Measurements from ENCODE around the gene LRRC4B. TPM values are rescaled to one million over a fixed set of nuclear protein-coding genes. Genes with fewer than 3 reads are reported as not detected.
"Not testable (repeated sequence)": the region's sequence is repeated elsewhere in the genome, so short reads cannot be mapped to it uniquely, and the experiment has no call there.

LRRC4B gene
- total and polyA plus RNA-seq, 2 experiments from 2014 or later = 5.8 to 56.4 TPM

DNA sequence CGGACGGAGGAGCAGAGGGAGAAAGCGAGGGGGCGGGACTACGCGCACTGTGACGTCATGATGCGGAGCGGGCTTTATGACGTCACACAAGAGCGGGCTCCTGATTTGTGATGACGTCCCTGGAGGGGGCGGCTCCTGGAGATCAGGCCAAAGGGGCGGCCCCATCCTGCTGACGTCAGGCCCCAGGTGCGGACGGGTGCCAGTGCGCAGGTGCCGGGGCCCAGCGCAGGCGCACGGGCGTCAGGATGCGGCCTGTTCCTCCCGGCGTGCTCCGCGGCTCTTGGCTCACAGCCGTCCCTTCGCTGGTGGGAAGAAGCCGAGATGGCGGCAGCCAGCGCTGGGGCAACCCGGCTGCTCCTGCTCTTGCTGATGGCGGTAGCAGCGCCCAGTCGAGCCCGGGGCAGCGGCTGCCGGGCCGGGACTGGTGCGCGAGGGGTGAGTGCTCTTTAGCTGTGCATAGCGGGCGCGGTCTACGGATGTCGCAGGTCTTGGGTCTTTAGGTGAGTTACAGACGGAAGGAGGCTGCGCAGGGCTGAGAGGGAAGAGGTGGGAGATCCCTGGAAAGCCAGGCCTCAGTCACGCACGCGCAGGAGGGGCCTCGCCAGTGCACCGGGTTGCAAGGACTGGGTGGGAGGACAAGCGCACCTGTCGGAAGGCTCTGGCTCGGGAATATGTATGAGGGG, 91.9 kb downstream of the LRRC4B start, which contains the start of the genes EMC10 and GARIN5A:
Gene EMC10 (plus strand): TSS at position 284 of the 683 bp plus-strand sequence. CDS start 38 bp downstream, at position 322.
Gene GARIN5A (minus strand): TSS at position 625 of the 683 bp plus-strand sequence. CDS start 460 bp downstream, at position 165.
- TF ChIP-seq CTCF (IDR thresholded peaks at IDR 0.05; ENCODE audit: low read depth, low read length) = no peak
- H3K36me3 ChIP-seq = peaks cover 7% of the 10 kb centered on the region

DNA sequence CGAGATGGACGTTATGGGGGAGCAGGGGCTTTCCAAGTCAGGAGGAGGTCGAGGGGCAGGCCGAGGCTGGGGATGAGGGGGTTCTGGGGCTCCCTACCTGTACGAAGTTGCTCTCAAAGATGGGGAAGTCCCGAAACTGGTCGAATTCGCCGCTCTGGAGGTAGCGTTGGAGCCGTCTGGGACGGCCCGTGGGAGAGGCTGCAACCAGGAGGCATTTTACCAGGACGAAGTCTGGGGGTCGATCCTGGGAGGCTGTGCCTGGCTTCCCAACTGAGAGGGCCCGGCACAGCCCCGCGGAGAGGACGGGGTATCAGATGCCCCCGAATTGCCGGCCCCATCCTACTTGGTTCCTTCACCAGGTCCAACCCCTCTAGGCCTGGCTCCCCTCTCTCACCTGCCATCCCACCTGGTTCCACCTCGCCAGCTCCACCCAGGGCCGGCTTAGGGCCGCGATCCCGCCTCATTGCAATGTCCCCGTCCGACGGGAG, 92.5 kb downstream of the LRRC4B start:
- peaks cover 7% of the 10 kb centered on the region for H3K36me3 ChIP-seq
- DNase-seq (ENCODE audit: low read depth in 1 of 2, low spot score in 1 of 2) = no peak
- H3K4me3 ChIP-seq = no peak overlapping the region
- no peaks in the 10 kb centered on the region for H3K9me3 ChIP-seq (ENCODE audit: low read depth)
- H3K27me3 ChIP-seq = no peaks in the 10 kb centered on the region
- no peak for TF ChIP-seq CTCF (IDR thresholded peaks at IDR 0.05; ENCODE audit: low read depth, low read length)
- H3K27ac ChIP-seq = no peak overlapping the region
- H3K4me1 ChIP-seq (ENCODE audit: low read depth) = peaks cover 4% of the 10 kb centered on the region

More for the DNA sequence above, 91.9 kb downstream of the LRRC4B start, which contains the start of the genes EMC10 and GARIN5A:
- Histone ChIP-seq H3K4me1 (ENCODE audit: low read depth) (peaks cover 4% of the 10 kb centered on the region), H3K27me3 (no peaks in the 10 kb centered on the region), H3K9me3 (ENCODE audit: low read depth) (no peaks in the 10 kb centered on the region), H3K4me3 (peak within 1 kb of the TSS; percentile 51), H3K27ac (peak within 1 kb of the TSS; percentile 90)
- peak; percentile 92 to 97 for DNase-seq (ENCODE audit: low read depth in 1 of 2, low spot score in 1 of 2)

DNA sequence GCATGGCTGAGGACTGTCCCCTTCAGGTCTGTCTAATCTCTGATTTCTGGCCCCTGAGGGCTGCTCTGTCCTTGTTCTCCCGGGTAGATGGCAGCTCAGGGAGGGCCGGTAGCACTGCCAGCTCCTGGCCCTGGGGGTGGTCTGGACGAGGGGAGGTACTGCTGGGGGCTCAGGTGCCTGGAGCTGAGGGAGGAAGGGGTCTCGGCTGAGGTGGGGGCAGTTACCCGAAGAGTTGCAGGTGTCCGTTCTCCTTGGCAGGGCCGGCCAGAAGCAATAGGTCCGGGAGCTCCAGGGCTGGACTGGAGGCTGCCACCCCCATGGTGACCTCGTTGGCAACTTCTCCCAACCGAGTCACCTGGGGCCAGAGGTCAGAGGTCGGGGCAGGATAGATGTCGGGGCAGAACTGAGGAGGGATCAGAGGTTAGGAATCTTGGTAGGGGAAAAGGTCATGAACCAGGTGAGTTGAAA, 93.1 kb downstream of the LRRC4B start:
- Histone ChIP-seq H3K27me3 (no peaks in the 10 kb centered on the region), H3K4me3 (no peak overlapping the region), H3K4me1 (ENCODE audit: low read depth) (peaks cover 4% of the 10 kb centered on the region), H3K9me3 (ENCODE audit: low read depth) (no peaks in the 10 kb centered on the region), H3K27ac (no peak overlapping the region), H3K36me3 (peaks cover 6% of the 10 kb centered on the region)
- DNase-seq (ENCODE audit: low read depth in 1 of 2, low spot score in 1 of 2) = no peak
- TF ChIP-seq CTCF (IDR thresholded peaks at IDR 0.05; ENCODE audit: low read depth, low read length) = no peak

GRCh38 chr19:50473336-50473735, 94.9 kb downstream of the LRRC4B start:
- not testable (repeated sequence) for H3K27me3 ChIP-seq; H3K27ac ChIP-seq; H3K36me3 ChIP-seq; DNase-seq (ENCODE audit: low read depth in 1 of 2, low spot score in 1 of 2); H3K4me3 ChIP-seq; H3K4me1 ChIP-seq (ENCODE audit: low read depth); H3K9me3 ChIP-seq (ENCODE audit: low read depth)

DNA sequence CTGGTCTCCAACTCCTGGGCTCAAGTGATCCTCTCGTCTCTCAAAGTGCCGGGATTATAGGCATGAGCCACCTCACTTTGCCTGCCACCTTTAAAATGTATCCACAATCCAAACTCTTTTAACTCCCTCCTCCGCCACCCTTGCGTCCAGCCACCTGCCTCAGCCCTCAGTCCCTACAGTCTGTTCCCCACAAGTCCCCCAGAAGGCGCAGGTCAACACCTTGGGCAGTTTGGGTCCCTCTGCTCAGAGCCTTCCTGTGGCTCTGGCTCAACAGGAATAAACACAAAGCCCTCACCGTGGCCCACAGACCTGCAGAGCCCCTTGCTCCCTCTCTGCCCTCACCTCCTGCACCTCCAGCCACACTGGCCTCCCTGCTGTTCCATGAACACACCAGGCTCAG, 99.4 kb downstream of the LRRC4B start:
- no peak for DNase-seq (ENCODE audit: low read depth in 1 of 2, low spot score in 1 of 2)
- no peak overlapping the region for H3K4me3 ChIP-seq
- no peak for TF ChIP-seq CTCF (IDR thresholded peaks at IDR 0.05; ENCODE audit: low read depth, low read length)
- no peak overlapping the region for H3K27ac ChIP-seq
- H3K4me1 ChIP-seq (ENCODE audit: low read depth) = no peaks in the 10 kb centered on the region
- no peaks in the 10 kb centered on the region for H3K36me3 ChIP-seq
- no peaks in the 10 kb centered on the region for H3K9me3 ChIP-seq (ENCODE audit: low read depth)
- no peaks in the 10 kb centered on the region for H3K27me3 ChIP-seq

- DNase-seq (ENCODE audit: low read depth in 1 of 2, low spot score in 1 of 2) = no peak
- no peak overlapping the region for H3K27ac ChIP-seq
Observed at GRCh38 chr19:50467566-50467965, 100.7 kb downstream of the LRRC4B start.

More at GRCh38 chr19:50467566-50467965, 100.7 kb downstream of the LRRC4B start:
- H3K4me1 ChIP-seq (ENCODE audit: low read depth) = no peaks in the 10 kb centered on the region
- H3K4me3 ChIP-seq = no peak overlapping the region
- no peaks in the 10 kb centered on the region for H3K9me3 ChIP-seq (ENCODE audit: low read depth)
- H3K36me3 ChIP-seq = no peaks in the 10 kb centered on the region
- no peak for TF ChIP-seq CTCF (IDR thresholded peaks at IDR 0.05; ENCODE audit: low read depth, low read length)
- H3K27me3 ChIP-seq = no peaks in the 10 kb centered on the region

All from cardiac muscle cell (in vitro differentiated cells and primary cell).